Measurements from ENCODE around the gene MAP3K13.

The MAP3K13 gene, protein sequence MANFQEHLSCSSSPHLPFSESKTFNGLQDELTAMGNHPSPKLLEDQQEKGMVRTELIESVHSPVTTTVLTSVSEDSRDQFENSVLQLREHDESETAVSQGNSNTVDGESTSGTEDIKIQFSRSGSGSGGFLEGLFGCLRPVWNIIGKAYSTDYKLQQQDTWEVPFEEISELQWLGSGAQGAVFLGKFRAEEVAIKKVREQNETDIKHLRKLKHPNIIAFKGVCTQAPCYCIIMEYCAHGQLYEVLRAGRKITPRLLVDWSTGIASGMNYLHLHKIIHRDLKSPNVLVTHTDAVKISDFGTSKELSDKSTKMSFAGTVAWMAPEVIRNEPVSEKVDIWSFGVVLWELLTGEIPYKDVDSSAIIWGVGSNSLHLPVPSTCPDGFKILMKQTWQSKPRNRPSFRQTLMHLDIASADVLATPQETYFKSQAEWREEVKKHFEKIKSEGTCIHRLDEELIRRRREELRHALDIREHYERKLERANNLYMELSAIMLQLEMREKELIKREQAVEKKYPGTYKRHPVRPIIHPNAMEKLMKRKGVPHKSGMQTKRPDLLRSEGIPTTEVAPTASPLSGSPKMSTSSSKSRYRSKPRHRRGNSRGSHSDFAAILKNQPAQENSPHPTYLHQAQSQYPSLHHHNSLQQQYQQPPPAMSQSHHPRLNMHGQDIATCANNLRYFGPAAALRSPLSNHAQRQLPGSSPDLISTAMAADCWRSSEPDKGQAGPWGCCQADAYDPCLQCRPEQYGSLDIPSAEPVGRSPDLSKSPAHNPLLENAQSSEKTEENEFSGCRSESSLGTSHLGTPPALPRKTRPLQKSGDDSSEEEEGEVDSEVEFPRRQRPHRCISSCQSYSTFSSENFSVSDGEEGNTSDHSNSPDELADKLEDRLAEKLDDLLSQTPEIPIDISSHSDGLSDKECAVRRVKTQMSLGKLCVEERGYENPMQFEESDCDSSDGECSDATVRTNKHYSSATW

GRCh38 chr3:185362850-185363661 lies at the start of gene MAP3K13:
MAP3K13 (plus strand) TSS chr3:185363136; CDS start chr3:185428582, 65,446 bp downstream.
- H3K36me3 ChIP-seq (ENCODE audit: insufficient read depth, low read length): no peaks in the 10 kb centered on the region
- ATAC-seq (ENCODE audit: insufficient read depth, low read depth) (no peak), DNase-seq (no peak)
- no peak within 1 kb of the TSS for H3K27ac ChIP-seq (ENCODE audit: low read length)
- no peak within 1 kb of the TSS for H2AFZ ChIP-seq (ENCODE audit: low read depth, low read length)
- H3K9ac ChIP-seq (ENCODE audit: low read depth, low read length): no peak within 1 kb of the TSS
- peaks cover 15% of the 10 kb centered on the region for H3K27me3 ChIP-seq (ENCODE audit: insufficient read depth, low read length, poor library complexity)
- H4K20me1 ChIP-seq (ENCODE audit: insufficient read depth, low read length): no peaks in the 10 kb centered on the region
- H3K4me3 ChIP-seq (ENCODE audit: low read depth in 1 of 2, low read length in 2 of 2): no peak within 1 kb of the TSS
- H3K4me1 ChIP-seq (ENCODE audit: insufficient read depth, low read length): no peaks in the 10 kb centered on the region
- H3K79me2 ChIP-seq (ENCODE audit: insufficient read depth, low read length): no peaks in the 10 kb centered on the region
- TF ChIP-seq, protein P1, sequence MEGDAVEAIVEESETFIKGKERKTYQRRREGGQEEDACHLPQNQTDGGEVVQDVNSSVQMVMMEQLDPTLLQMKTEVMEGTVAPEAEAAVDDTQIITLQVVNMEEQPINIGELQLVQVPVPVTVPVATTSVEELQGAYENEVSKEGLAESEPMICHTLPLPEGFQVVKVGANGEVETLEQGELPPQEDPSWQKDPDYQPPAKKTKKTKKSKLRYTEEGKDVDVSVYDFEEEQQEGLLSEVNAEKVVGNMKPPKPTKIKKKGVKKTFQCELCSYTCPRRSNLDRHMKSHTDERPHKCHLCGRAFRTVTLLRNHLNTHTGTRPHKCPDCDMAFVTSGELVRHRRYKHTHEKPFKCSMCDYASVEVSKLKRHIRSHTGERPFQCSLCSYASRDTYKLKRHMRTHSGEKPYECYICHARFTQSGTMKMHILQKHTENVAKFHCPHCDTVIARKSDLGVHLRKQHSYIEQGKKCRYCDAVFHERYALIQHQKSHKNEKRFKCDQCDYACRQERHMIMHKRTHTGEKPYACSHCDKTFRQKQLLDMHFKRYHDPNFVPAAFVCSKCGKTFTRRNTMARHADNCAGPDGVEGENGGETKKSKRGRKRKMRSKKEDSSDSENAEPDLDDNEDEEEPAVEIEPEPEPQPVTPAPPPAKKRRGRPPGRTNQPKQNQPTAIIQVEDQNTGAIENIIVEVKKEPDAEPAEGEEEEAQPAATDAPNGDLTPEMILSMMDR (IDR thresholded peaks at IDR 0.05; ENCODE audit: borderline replicate concordance, extremely low read depth, low read length, poor library complexity, severe bottlenecking): no peak
- TF ChIP-seq EZH2 (IDR thresholded peaks at IDR 0.05; ENCODE audit: borderline replicate concordance, low read depth, low read length, severe bottlenecking): no peak
- no peak within 1 kb of the TSS for H3K4me2 ChIP-seq (ENCODE audit: insufficient read depth, low read length)
- H3K9me3 ChIP-seq (ENCODE audit: insufficient read depth, low read length, severe bottlenecking): no peaks in the 10 kb centered on the region

DNA sequence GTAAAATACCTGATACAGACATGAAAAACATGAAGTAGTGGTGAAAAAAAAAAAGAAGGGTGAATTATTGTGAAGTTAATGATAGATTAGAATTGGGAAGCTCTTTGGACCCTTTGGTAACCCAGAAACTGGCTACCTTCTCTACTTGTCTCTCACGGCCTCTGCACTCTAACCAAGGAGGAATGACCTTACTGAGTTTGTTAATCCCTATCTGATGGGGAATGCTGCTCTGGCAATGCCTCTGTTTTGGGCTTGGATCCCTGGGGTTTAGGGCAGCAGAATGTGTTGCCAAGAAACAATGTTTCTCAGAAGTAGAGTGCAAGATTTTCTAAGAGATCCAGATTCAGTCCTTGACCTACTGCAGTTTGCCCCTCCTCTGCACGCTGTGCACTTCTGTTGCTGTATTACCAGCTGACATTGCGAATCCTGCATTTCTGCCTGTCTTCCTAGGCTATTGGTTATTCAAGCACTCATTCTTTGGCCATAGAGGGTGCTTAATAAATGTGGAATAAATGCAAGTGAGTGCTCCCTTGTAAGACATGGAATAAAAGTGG lies 49.2 kb upstream of the MAP3K13 start:
- Histone ChIP-seq H2AFZ (ENCODE audit: low read depth, low read length) (no peak overlapping the region), H3K4me2 (ENCODE audit: insufficient read depth, low read length) (no peak overlapping the region), H3K9me3 (ENCODE audit: insufficient read depth, low read length, severe bottlenecking) (no peaks in the 10 kb centered on the region), H3K36me3 (ENCODE audit: insufficient read depth, low read length) (no peaks in the 10 kb centered on the region), H3K4me1 (ENCODE audit: insufficient read depth, low read length) (no peaks in the 10 kb centered on the region), H3K27me3 (ENCODE audit: insufficient read depth, low read length, poor library complexity) (no peaks in the 10 kb centered on the region), H3K9ac (ENCODE audit: low read depth, low read length) (no peak overlapping the region), H3K79me2 (ENCODE audit: insufficient read depth, low read length) (no peaks in the 10 kb centered on the region), H4K20me1 (ENCODE audit: insufficient read depth, low read length) (no peaks in the 10 kb centered on the region), H3K27ac (ENCODE audit: low read length) (no peak overlapping the region), H3K4me3 (ENCODE audit: low read depth in 1 of 2, low read length in 2 of 2) (no peak overlapping the region)
- TF ChIP-seq EZH2 (IDR thresholded peaks at IDR 0.05; ENCODE audit: borderline replicate concordance, low read depth, low read length, severe bottlenecking): no peak
- TF ChIP-seq, protein P1 (IDR thresholded peaks at IDR 0.05; ENCODE audit: borderline replicate concordance, extremely low read depth, low read length, poor library complexity, severe bottlenecking): no peak
- ATAC-seq (ENCODE audit: insufficient read depth, low read depth): no peak
- DNase-seq: no peak

DNA sequence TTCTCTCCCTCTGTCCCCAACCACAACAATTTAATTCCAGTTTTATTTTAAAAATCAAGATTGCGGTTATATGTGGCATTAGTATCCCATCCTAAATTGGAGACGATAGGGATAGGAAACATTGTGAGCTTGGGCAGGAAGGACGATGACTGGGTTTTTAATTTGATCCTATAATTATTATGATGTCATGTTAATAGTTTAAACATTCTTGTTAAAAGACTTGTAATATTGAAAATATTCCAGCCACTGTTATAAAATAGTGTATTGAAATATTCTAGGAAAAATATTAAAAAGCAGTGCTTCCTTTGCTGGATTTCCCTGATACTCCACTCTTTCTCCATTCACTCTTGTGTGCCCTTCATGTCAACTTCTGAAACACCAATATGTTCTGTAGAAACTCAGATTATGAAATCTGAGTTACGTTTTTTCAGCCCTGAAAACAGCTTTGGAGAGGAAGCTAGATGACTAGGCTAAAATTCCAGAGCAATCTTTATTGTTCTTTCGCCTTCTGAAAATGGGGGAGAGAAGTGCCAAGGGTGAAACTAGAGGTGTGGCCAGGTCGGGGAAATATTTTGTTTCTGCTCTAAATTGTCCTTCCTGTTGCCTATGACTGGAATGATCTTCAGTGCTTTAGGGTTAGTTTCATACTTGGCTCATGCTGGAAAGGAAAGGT lies 46.1 kb upstream of the MAP3K13 start:
- no peak overlapping the region for H3K4me3 ChIP-seq (ENCODE audit: low read depth in 1 of 2, low read length in 2 of 2)
- H3K9me3 ChIP-seq (ENCODE audit: insufficient read depth, low read length, severe bottlenecking): no peaks in the 10 kb centered on the region
- ATAC-seq (ENCODE audit: insufficient read depth, low read depth) (no peak), DNase-seq (no peak)
- no peaks in the 10 kb centered on the region for H3K36me3 ChIP-seq (ENCODE audit: insufficient read depth, low read length)
- H4K20me1 ChIP-seq (ENCODE audit: insufficient read depth, low read length): no peaks in the 10 kb centered on the region
- TF ChIP-seq EZH2 (IDR thresholded peaks at IDR 0.05; ENCODE audit: borderline replicate concordance, low read depth, low read length, severe bottlenecking): no peak
- TF ChIP-seq, protein P1 (IDR thresholded peaks at IDR 0.05; ENCODE audit: borderline replicate concordance, extremely low read depth, low read length, poor library complexity, severe bottlenecking): no peak
- H3K4me1 ChIP-seq (ENCODE audit: insufficient read depth, low read length): no peaks in the 10 kb centered on the region
- no peak overlapping the region for H2AFZ ChIP-seq (ENCODE audit: low read depth, low read length)
- no peak overlapping the region for H3K9ac ChIP-seq (ENCODE audit: low read depth, low read length)
- H3K27me3 ChIP-seq (ENCODE audit: insufficient read depth, low read length, poor library complexity): no peaks in the 10 kb centered on the region
- no peaks in the 10 kb centered on the region for H3K79me2 ChIP-seq (ENCODE audit: insufficient read depth, low read length)
- H3K27ac ChIP-seq (ENCODE audit: low read length): no peak overlapping the region
- no peak overlapping the region for H3K4me2 ChIP-seq (ENCODE audit: insufficient read depth, low read length)

Data from DND-41 (cell line).